Erythroblast (primary cell): Measurements from ENCODE around the gene PPP2R2C.

ENCODE experiments used
- GATA1 ChIP-seq: IDR thresholded peaks from 2 replicates; pipeline ENCODE4 v1.6.1; 2011; ENCODE audit warnings: low read depth, mild to moderate bottlenecking, control low read depth, low read length, moderate library complexity
- POLR2A ChIP-seq: IDR thresholded peaks from 2 replicates; pipeline ENCODE4 v1.6.1; 2011; ENCODE audit warnings: mild to moderate bottlenecking, low read length

- TF ChIP-seq POLR2A (no peak), GATA1 (no peak)
Observed at GRCh38 chr4:6489927-6490326, 17.5 kb upstream of the PPP2R2C start.
